ENCODE data around the gene ANKRD18B. TPM values are rescaled to one million over a fixed set of nuclear protein-coding genes. Genes with fewer than 3 reads are reported as not detected.
"Not testable (repeated sequence)": the region's sequence is repeated elsewhere in the genome, so short reads cannot be mapped to it uniquely, and the experiment has no call there.

ANKRD18B gene
- total RNA-seq, 4 donors from 2014 or later = not detected

GRCh38 chr9:33517373-33517772 is 6.7 kb upstream of the ANKRD18B start:
- in situ Hi-C loops (cut with MboI; ENCODE audit: low pct_ligation_motif_present in 1 of 4, low pct_unique_long_range_greater_than_20kb in 1 of 4, low sequenced_read_pairs in 3 of 4) = loop anchor here in 1 of 4 donors (25.0 kb wide), 2 partner anchors 95 to 130 kb away; no protein-coding TSS in a partner anchor
- no peak for TF ChIP-seq EP300 (IDR thresholded peaks at IDR 0.05; ENCODE audit: low read depth)
- TF ChIP-seq POLR2A (IDR thresholded peaks at IDR 0.05) = no peak
- peak in 4 of 5 experiments; percentile 34 to 67 (median 61) for TF ChIP-seq CTCF (IDR thresholded peaks at IDR 0.05)
- TF ChIP-seq POLR2AphosphoS5 (IDR thresholded peaks at IDR 0.05) = no peak
- Histone ChIP-seq H3K36me3 (no peaks in the 10 kb centered on the region), H3K4me1 (no peaks in the 10 kb centered on the region), H3K27ac (no peak overlapping the region), H3K27me3 (peaks cover 21% of the 10 kb centered on the region), H3K4me3 (no peak overlapping the region), H3K9me3 (no peaks in the 10 kb centered on the region)
- WGBS, 2 donors (ENCODE audit: low coverage in 1 of 2) = 67 to 86% methylated on average over 2 of the region's 2 CpGs
- intact Hi-C loops (cut with DNase I; ENCODE audit: low total_unique reads) = no loop called here
- no peak for DNase-seq

- in situ Hi-C loops (cut with MboI; ENCODE audit: low pct_ligation_motif_present in 1 of 4, low pct_unique_long_range_greater_than_20kb in 1 of 4, low sequenced_read_pairs in 3 of 4) = loop anchor here in 1 of 4 donors (25.0 kb wide), 2 partner anchors 94 to 131 kb away; no protein-coding TSS in a partner anchor
- H3K4me3 ChIP-seq; H3K9me3 ChIP-seq; intact Hi-C loops (cut with DNase I; ENCODE audit: low total_unique reads); H3K4me1 ChIP-seq; H3K27ac ChIP-seq; DNase-seq; H3K36me3 ChIP-seq: not testable (repeated sequence)
- 46 to 47% methylated on average over 5 to 6 of the region's 6 CpGs for WGBS, 2 donors (ENCODE audit: low coverage in 1 of 2)
- H3K27me3 ChIP-seq = peaks cover 27% of the 10 kb centered on the region
These were observed 6.0 kb upstream of the ANKRD18B start for GRCh38 chr9:33517934-33518577.

- Histone ChIP-seq H3K4me1 (peaks cover 8 to 17% (median 12%) of the 10 kb centered on the region in 4 donors), H3K27me3 (peaks cover 65% of the 10 kb centered on the region)
- 64 to 68% methylated on average over 6 of the region's 6 CpGs for WGBS, 2 donors (ENCODE audit: low coverage in 1 of 2)
- H3K4me3 ChIP-seq; DNase-seq; H3K27ac ChIP-seq; H3K36me3 ChIP-seq; H3K9me3 ChIP-seq; intact Hi-C loops (cut with DNase I; ENCODE audit: low total_unique reads): not testable (repeated sequence)
- in situ Hi-C loops (cut with MboI; ENCODE audit: low pct_ligation_motif_present in 1 of 4, low pct_unique_long_range_greater_than_20kb in 1 of 4, low sequenced_read_pairs in 3 of 4) = loop anchor here in 1 of 4 donors (25.0 kb wide), 2 partner anchors 90 to 135 kb away; no protein-coding TSS in a partner anchor
These were observed 2.2 kb upstream of the ANKRD18B start for GRCh38 chr9:33521861-33522260.

DNA sequence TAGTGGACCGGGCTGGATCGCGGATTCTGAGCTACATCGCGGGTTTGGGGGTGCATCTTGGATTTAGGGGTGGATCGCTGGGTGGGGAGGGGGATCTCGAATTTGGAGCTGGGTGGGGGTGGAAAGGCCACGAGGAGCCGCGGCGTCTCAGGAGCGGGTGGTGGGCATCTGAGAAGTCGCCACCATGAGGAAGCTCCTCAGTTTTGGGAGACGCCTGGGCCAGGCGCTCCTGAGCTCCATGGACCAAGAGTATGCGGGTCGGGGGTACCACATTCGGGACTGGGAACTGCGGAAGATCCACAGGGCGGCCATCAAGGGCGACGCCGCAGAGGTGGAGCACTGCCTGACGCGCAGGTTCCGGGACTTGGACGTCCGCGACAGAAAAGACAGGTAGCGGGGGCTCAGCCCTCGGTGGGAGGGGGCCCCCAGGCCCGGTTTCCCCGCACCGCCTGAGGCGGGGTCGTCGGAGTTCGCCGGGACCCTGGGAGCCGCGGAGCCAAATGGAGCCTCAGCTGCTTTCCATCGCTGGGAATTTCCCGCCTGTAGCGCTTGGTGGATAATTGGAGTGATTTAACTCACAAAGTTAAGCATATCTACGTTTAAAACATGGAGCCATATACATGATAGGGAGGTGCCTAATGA is 376 bp downstream of the ANKRD18B start:
- 4% methylated on average over 38 of the region's 45 CpGs; no CpG with 5 or more reads in 1 of the 2 donors for WGBS, 2 donors (ENCODE audit: low coverage in 1 of 2)
- no peaks in the 10 kb centered on the region for H3K36me3 ChIP-seq
- intact Hi-C loops (cut with DNase I; ENCODE audit: low total_unique reads) = no loop called here
- no peak for TF ChIP-seq POLR2A (IDR thresholded peaks at IDR 0.05)
- TF ChIP-seq EP300 (IDR thresholded peaks at IDR 0.05; ENCODE audit: low read depth) = no peak
- TF ChIP-seq POLR2AphosphoS5 (IDR thresholded peaks at IDR 0.05) = no peak
- no peak for TF ChIP-seq CTCF (IDR thresholded peaks at IDR 0.05)
- H3K4me3 ChIP-seq = peak overlapping the region in 2 of 4 donors; percentile 34 to 53
- no peaks in the 10 kb centered on the region for H3K9me3 ChIP-seq
- no peak for DNase-seq
- H3K27ac ChIP-seq = no peak overlapping the region
- in situ Hi-C loops (cut with MboI; ENCODE audit: low pct_ligation_motif_present in 1 of 4, low pct_unique_long_range_greater_than_20kb in 1 of 4, low sequenced_read_pairs in 3 of 4) = loop anchor here in 1 of 4 donors (25.0 kb wide), 2 partner anchors 88 to 137 kb away; no protein-coding TSS in a partner anchor
- H3K27me3 ChIP-seq = peaks cover 90% of the 10 kb centered on the region
- H3K4me1 ChIP-seq = peaks cover 8 to 17% (median 12%) of the 10 kb centered on the region in 4 donors

GRCh38 chr9:33528069-33528468 is 4.0 kb downstream of the ANKRD18B start:
- H3K27ac ChIP-seq; H3K4me3 ChIP-seq; H3K9me3 ChIP-seq; H3K36me3 ChIP-seq; in situ Hi-C loops (cut with MboI; ENCODE audit: low pct_ligation_motif_present in 1 of 4, low pct_unique_long_range_greater_than_20kb in 1 of 4, low sequenced_read_pairs in 3 of 4); intact Hi-C loops (cut with DNase I; ENCODE audit: low total_unique reads); DNase-seq: not testable (repeated sequence)
- Histone ChIP-seq H3K4me1 (peaks cover 8 to 17% (median 12%) of the 10 kb centered on the region in 4 donors), H3K27me3 (peaks cover 74% of the 10 kb centered on the region)

- in situ Hi-C loops (cut with MboI; ENCODE audit: low pct_ligation_motif_present in 1 of 4, low pct_unique_long_range_greater_than_20kb in 1 of 4, low sequenced_read_pairs in 3 of 4); intact Hi-C loops (cut with DNase I; ENCODE audit: low total_unique reads); H3K4me3 ChIP-seq; H3K27ac ChIP-seq; DNase-seq; H3K9me3 ChIP-seq; H3K4me1 ChIP-seq; H3K36me3 ChIP-seq: not testable (repeated sequence)
- WGBS, 2 donors (ENCODE audit: low coverage in 1 of 2) = 50 to 63% methylated on average over 2 to 3 of the region's 3 CpGs
- H3K27me3 ChIP-seq = peaks cover 15% of the 10 kb centered on the region
These were observed 9.9 kb downstream of the ANKRD18B start for GRCh38 chr9:33533958-33534357.

Measured in transverse colon (tissue), 4 donors.